Endometrial microvascular endothelial cells (primary cell): Measurements from ENCODE around the gene NOL6. TPM values are rescaled to one million over a fixed set of nuclear protein-coding genes. Genes with fewer than 3 reads are reported as not detected.

Source experiments
- in situ Hi-C: cut with HindIII; loops from 2 replicates; pipeline ENCODE4 v1.10.0; 2017; ENCODE audit warnings: low sequenced_read_pairs, low pct_unique_long_range_greater_than_20kb; ENCODE audit errors: inconsistent ontology term
- total RNA-seq: library from RNA; depleted of rRNA; stranded (reverse); fragments of >200 nt; gene quantifications from one replicate; pipeline ENCODE4 v1.2.3, GENCODE V29; 2015; ENCODE audit errors: inconsistent ontology term

Gene NOL6
- total RNA-seq, 1 donor from 2014 or later = 47.6 TPM

DNA sequence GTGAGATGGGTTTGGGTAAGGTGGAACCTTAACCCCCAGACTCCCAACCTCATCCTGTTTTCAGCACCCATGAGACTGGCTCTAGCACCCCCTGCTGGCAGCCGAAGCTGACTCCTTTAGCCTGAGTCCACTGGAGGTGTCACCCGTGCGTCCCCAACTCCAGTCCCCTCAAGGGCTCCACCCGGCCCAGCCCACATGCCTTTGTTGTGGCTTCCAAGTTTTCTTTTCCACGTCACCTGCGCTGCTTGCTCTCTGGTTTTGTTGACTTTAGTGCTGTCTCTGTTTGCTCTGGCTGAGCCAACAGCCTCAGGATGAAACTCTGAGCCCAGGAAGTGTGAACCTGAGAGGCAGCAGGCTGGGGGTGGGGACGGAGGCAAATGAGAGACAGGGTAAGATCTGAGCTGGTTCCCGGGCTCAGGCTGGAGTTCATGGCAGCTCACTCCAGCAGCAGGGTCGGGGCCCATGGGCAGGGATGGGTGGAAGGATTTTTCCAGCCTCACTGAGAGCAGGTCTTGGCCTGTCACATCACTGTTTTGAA is 58.2 kb downstream of the NOL6 start:
- in situ Hi-C loops = no loop called here

DNA sequence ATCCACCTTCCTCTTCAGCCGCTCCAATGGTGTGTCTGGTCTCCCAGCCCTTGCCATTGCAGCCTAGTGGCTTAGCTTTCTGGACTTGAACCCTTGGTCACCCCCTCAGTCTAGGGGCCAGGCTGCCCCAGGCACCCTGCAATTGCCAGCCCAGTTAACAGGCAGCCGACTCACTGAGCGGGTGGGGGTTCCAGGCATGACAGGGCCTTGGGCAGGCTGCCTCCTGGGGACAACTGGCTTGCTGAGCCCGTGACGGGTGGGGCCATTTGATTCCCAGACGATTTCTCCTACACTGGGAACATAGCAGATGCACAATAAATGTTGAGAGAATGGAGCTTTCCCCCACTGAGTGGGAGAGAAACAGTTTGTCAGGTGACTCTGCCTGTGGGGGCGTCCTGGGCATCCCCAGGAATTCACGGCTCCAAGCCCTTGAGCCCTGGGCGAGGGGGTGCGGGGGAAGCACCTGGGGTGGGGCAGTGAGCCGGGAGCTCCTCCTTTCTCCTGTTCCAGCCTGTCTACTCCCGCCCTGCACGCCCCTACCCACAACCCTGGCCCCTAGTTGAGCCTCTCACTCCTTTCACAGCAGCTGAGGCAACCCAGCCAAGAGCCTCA is 58.7 kb downstream of the NOL6 start:
- in situ Hi-C loops = no loop called here

- in situ Hi-C loops = no loop called here
Observed at GRCh38 chr9:33414268-33414667, 59.5 kb downstream of the NOL6 start.

Other genes starting within 250 kb of the NOL6 start
- gene SPINK4, start 233.8 kb downstream of the NOL6 start, total RNA-seq = not detected
- 41.4 TPM for gene BAG1, start 209.2 kb downstream of the NOL6 start, total RNA-seq
- gene CHMP5, start 208.9 kb downstream of the NOL6 start, total RNA-seq = 69.4 TPM
- gene NFX1, start 183.4 kb downstream of the NOL6 start, total RNA-seq = 24.3 TPM
- not detected for gene AQP7, start 71.4 kb downstream of the NOL6 start, total RNA-seq
- gene AQP3, start 26.3 kb downstream of the NOL6 start, total RNA-seq = 1.1 TPM
- gene ANKRD18B, start 50.3 kb upstream of the NOL6 start, total RNA-seq = 2.4 TPM